Spleen (tissue), 11 donors: ENCODE results near the gene TNKS1BP1. TPM values are rescaled to one million over a fixed set of nuclear protein-coding genes. Genes with fewer than 3 reads are reported as not detected.
"Not testable (repeated sequence)": the region's sequence is repeated elsewhere in the genome, so short reads cannot be mapped to it uniquely, and the experiment has no call there.

Source experiments
- DNase-seq: peaks from one replicate; pipeline ENCODE4 v3.0.0-alpha.2; 2020
- H3K27ac ChIP-seq, 8 donors: fragments of 200-600 bp; sonication (generic) in 7 of 8; 1 replicate in 4 of 8; 2 replicates in 4 of 8; pipeline versions ENCODE4 v1.5.0 to v1.8.0; 2016 to 2021; ENCODE audit warnings: inconsistent platforms in 4 of 8, mild to moderate bottlenecking in 4 of 8, moderate library complexity in 1 of 8
- H3K27me3 ChIP-seq, 7 donors: fragments of 200-600 bp; sonication (generic) in 6 of 7; replicated peaks in 1 of 7; 1 replicate in 4 of 7; 2 replicates in 3 of 7; pipeline versions ENCODE4 v1.5.0 to v1.8.0; 2016 to 2021; ENCODE audit warnings: inconsistent platforms in 3 of 7, mild to moderate bottlenecking in 1 of 7
- H3K36me3 ChIP-seq, 6 donors: fragments of 200-600 bp; sonication (generic) in 5 of 6; 1 replicate in 4 of 6; 2 replicates in 2 of 6; pipeline versions ENCODE4 v1.5.0 to v1.8.0; 2016 to 2021; ENCODE audit warnings: inconsistent platforms in 2 of 6
- H3K4me1 ChIP-seq, 6 donors: fragments of 200-600 bp; sonication (generic) in 5 of 6; 1 replicate in 3 of 6; 2 replicates in 3 of 6; pipeline versions ENCODE4 v1.5.0 to v1.8.0; 2016 to 2021; ENCODE audit warnings: inconsistent platforms in 3 of 6
- H3K4me3 ChIP-seq, 8 donors: fragments of 200-600 bp; sonication (generic) in 7 of 8; 1 replicate in 4 of 8; 2 replicates in 4 of 8; pipeline versions ENCODE4 v1.5.0 to v1.8.0; 2016 to 2021; ENCODE audit warnings: inconsistent platforms in 4 of 8, mild to moderate bottlenecking in 4 of 8, moderate library complexity in 2 of 8
- H3K9me3 ChIP-seq, 8 donors: fragments of 200-600 bp; sonication (generic) in 7 of 8; 1 replicate in 4 of 8; 2 replicates in 4 of 8; pipeline versions ENCODE4 v1.5.0 to v1.8.0; 2016 to 2021; ENCODE audit warnings: inconsistent platforms in 4 of 8
- CTCF ChIP-seq, 11 experiments: fragments of 200-600 bp in 7 of 11; fragments of 450-650 bp in 4 of 11; sonication (generic) in 4 of 11; IDR thresholded peaks in 8 of 11; conservative IDR thresholded peaks in 3 of 11; 1 replicate in 7 of 11; 2 replicates in 4 of 11; pipeline versions ENCODE4 v1.4.0 to v1.8.0; 2016 to 2021; ENCODE audit warnings: antibody characterized with exemption in 11 of 11, inconsistent platforms in 4 of 11, mild to moderate bottlenecking in 1 of 11
- POLR2A ChIP-seq, 3 donors: fragments of 450-650 bp; IDR thresholded peaks; one replicate each; pipeline ENCODE4 v1.5.1; 2017; ENCODE audit warnings: antibody characterized with exemption in 3 of 3, mild to moderate bottlenecking in 1 of 3
- POLR2AphosphoS5 ChIP-seq, 3 donors: sonication (generic); formaldehyde crosslinking; IDR thresholded peaks; one replicate each; pipeline ENCODE4 v1.5.1; 2017; ENCODE audit warnings: antibody characterized with exemption in 3 of 3
- WGBS, 5 donors: extraction: QIAGEN DNeasy Blood & Tissue Kit in 3 of 5; methylation state at CpG; one replicate each; pipeline versions ENCODE4 v1.1.5 to v1.1.7; 2013 to 2018; 5-methylcytosine and 5-hydroxymethylcytosine counted together
- intact Hi-C: fragments of 100-400 bp; cut with DNase I; formaldehyde crosslinking; loops from one replicate; pipeline ENCODE4 v1.15.0; 2023; ENCODE audit warnings: low total_unique reads
- polyA plus RNA-seq, 3 donors: library from polyadenylated mRNA; stranded (reverse); fragments of 200-250 nt; gene quantifications; one replicate each; pipeline ENCODE4 v1.2.1, GENCODE V29; 2013
- total RNA-seq, 7 donors: library from RNA; depleted of rRNA in 3 of 7; stranded (reverse); fragments of >200 nt in 3 of 7; fragmentation: NEBNext Ultra II Directional in 4 of 7; extraction: Animal tissue kit (Norgen Biotek cat#: 25700) in 4 of 7; gene quantifications; one replicate each; pipeline versions ENCODE4 v1.1.0 to v1.2.1, GENCODE V29; 2016 to 2021
- donor health status: healthy with polysubstance abuse.
- donor health status: DM: no; HTN: no; CAD: no; lungs with moderate emphysema.
- donor health status: DM: no; HTN: no; CAD: no.
- donor health status: Bipolar disorder and iron deficiency.
- donor health status: healthy.
- donor health status: DM: no; HTN: no; CAD: no.
- donor health status: DM: yes; HTN: yes; CAD: no.

Gene TNKS1BP1
- total and polyA plus RNA-seq, 10 donors = 19.8 to 126 (median 48.2) TPM

- Histone ChIP-seq H3K4me3 (no peak overlapping the region), H3K4me1 (peaks cover 0 to 2% (median 0%) of the 10 kb centered on the region in 6 donors), H3K27me3 (no peaks in the 10 kb centered on the region), H3K27ac (no peak overlapping the region), H3K36me3 (no peaks in the 10 kb centered on the region), H3K9me3 (no peaks in the 10 kb centered on the region)
- TF ChIP-seq POLR2AphosphoS5 (IDR thresholded peaks at IDR 0.05) = no peak
- no peak for TF ChIP-seq POLR2A (IDR thresholded peaks at IDR 0.05)
- no peak for TF ChIP-seq CTCF (IDR thresholded peaks at IDR 0.05 in 8 of 11, conservative IDR thresholded peaks at IDR 0.05 in 3 of 11)
- no peak for DNase-seq
- WGBS, 5 donors = 71 to 82% (median 73%) methylated on average over 7 of the region's 7 CpGs
- intact Hi-C loops = no loop called here
These were observed 38.7 kb upstream of the TNKS1BP1 start for GRCh38 chr11:57363131-57364080.

- no peaks in the 10 kb centered on the region for H3K4me1 ChIP-seq
- intact Hi-C loops = no loop called here
- DNase-seq = no peak
- WGBS, 5 donors = 64 to 88% (median 76%) methylated on average over 3 of the region's 3 CpGs
- H3K9me3 ChIP-seq = no peaks in the 10 kb centered on the region
- H3K4me3 ChIP-seq = no peak overlapping the region
- no peak overlapping the region for H3K27ac ChIP-seq
- TF ChIP-seq POLR2AphosphoS5 (IDR thresholded peaks at IDR 0.05) = no peak
- TF ChIP-seq CTCF (IDR thresholded peaks at IDR 0.05 in 8 of 11, conservative IDR thresholded peaks at IDR 0.05 in 3 of 11) = no peak
- TF ChIP-seq POLR2A (IDR thresholded peaks at IDR 0.05) = no peak
- no peaks in the 10 kb centered on the region for H3K27me3 ChIP-seq
- H3K36me3 ChIP-seq = no peaks in the 10 kb centered on the region
These were observed 37.2 kb upstream of the TNKS1BP1 start for GRCh38 chr11:57361926-57362325.

- intact Hi-C loops, H3K36me3 ChIP-seq, H3K27me3 ChIP-seq, H3K9me3 ChIP-seq, H3K4me1 ChIP-seq, H3K27ac ChIP-seq, H3K4me3 ChIP-seq, DNase-seq: not testable (repeated sequence)
These were observed 36.7 kb upstream of the TNKS1BP1 start for GRCh38 chr11:57361420-57361819.

GRCh38 chr11:57360991-57361390, 36.2 kb upstream of the TNKS1BP1 start:
- no peak for TF ChIP-seq CTCF (IDR thresholded peaks at IDR 0.05 in 8 of 11, conservative IDR thresholded peaks at IDR 0.05 in 3 of 11)
- no peak for TF ChIP-seq POLR2A (IDR thresholded peaks at IDR 0.05)
- no peak for TF ChIP-seq POLR2AphosphoS5 (IDR thresholded peaks at IDR 0.05)
- Histone ChIP-seq H3K4me3 (no peak overlapping the region), H3K27ac (no peak overlapping the region), H3K36me3 (no peaks in the 10 kb centered on the region), H3K9me3 (no peaks in the 10 kb centered on the region), H3K4me1 (peaks cover 0 to 6% (median 0%) of the 10 kb centered on the region in 6 donors), H3K27me3 (no peaks in the 10 kb centered on the region)
- intact Hi-C loops = no loop called here
- peak; percentile 42 for DNase-seq
- 92 to 97% (median 93%) methylated on average over 8 of the region's 8 CpGs for WGBS, 5 donors
